Gastroesophageal sphincter (tissue), 3 donors: ENCODE measurements around the gene FER.

Source experiments
- EP300 ChIP-seq: sonication (generic); formaldehyde crosslinking; IDR thresholded peaks from one replicate; pipeline ENCODE4 v1.6.1; 2017; ENCODE audit warnings: antibody characterized with exemption, mild to moderate bottlenecking
- POLR2A ChIP-seq, 2 donors: fragments of 450-650 bp; IDR thresholded peaks; one replicate each; pipeline ENCODE4 v1.6.1; 2017; ENCODE audit warnings: antibody characterized with exemption in 2 of 2, mild to moderate bottlenecking in 2 of 2, moderate library complexity in 1 of 2
- POLR2AphosphoS5 ChIP-seq: sonication (generic); formaldehyde crosslinking; IDR thresholded peaks from one replicate; pipeline ENCODE4 v1.6.1; 2017; ENCODE audit warnings: antibody characterized with exemption
- TF ChIP-seq, protein P1 (sequence below), 4 experiments: fragments of 200-600 bp in 2 of 4; fragments of 450-650 bp in 2 of 4; sonication (generic) in 1 of 4; IDR thresholded peaks; one replicate each; pipeline ENCODE4 v1.5.1; 2017 to 2019; ENCODE audit warnings: antibody characterized with exemption in 4 of 4, mild to moderate bottlenecking in 2 of 4, moderate library complexity in 2 of 4

- TF ChIP-seq POLR2AphosphoS5 (no peak), POLR2A (IDR thresholded peaks at IDR 0.05) (no peak), EP300 (no peak)
- TF ChIP-seq, protein P1, sequence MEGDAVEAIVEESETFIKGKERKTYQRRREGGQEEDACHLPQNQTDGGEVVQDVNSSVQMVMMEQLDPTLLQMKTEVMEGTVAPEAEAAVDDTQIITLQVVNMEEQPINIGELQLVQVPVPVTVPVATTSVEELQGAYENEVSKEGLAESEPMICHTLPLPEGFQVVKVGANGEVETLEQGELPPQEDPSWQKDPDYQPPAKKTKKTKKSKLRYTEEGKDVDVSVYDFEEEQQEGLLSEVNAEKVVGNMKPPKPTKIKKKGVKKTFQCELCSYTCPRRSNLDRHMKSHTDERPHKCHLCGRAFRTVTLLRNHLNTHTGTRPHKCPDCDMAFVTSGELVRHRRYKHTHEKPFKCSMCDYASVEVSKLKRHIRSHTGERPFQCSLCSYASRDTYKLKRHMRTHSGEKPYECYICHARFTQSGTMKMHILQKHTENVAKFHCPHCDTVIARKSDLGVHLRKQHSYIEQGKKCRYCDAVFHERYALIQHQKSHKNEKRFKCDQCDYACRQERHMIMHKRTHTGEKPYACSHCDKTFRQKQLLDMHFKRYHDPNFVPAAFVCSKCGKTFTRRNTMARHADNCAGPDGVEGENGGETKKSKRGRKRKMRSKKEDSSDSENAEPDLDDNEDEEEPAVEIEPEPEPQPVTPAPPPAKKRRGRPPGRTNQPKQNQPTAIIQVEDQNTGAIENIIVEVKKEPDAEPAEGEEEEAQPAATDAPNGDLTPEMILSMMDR (IDR thresholded peaks at IDR 0.05): no peak
These were observed 137.0 kb downstream of the FER start for GRCh38 chr5:108884736-108885135.
